Activated B cell treated with CpG ODN at 0.5 μM for 24 hours (primary cell): Measurements from ENCODE around the gene MPEG1. TPM values are rescaled to one million over a fixed set of nuclear protein-coding genes. Genes with fewer than 3 reads are reported as not detected.

Experiments
- ATAC-seq: fragments of 200-7000 bp; cut with Tn5 transposase; one replicate; pipeline ENCODE4 v1.10.0; 2021; ENCODE audit warnings: low read depth, mild to moderate bottlenecking, moderate library complexity
- CTCF ChIA-PET: fragments of 350-600 bp; sonication (Branson Sonifier 250); formaldehyde crosslinking; loops from one replicate; lab custom pipeline; 2021; ENCODE audit warnings: antibody characterized with exemption; lab: Charles Lee
- POLR2A ChIA-PET: fragments of 350-600 bp; sonication (Branson Sonifier 250); formaldehyde crosslinking; loops from one replicate; lab custom pipeline; 2021; ENCODE audit warnings: antibody characterized with exemption; lab: Charles Lee
- DNase-seq: peaks from one replicate; pipeline ENCODE4 v3.0.0; 2022
- H3K27ac Mint-ChIP-seq: one replicate; pipeline ENCODE4 v1.8.0; 2020; ENCODE audit warnings: mixed read lengths
- H3K27me3 Mint-ChIP-seq: one replicate; pipeline ENCODE4 v1.8.0; 2021; ENCODE audit warnings: mixed read lengths
- H3K36me3 Mint-ChIP-seq: one replicate; pipeline ENCODE4 v1.8.0; 2021; ENCODE audit warnings: low read depth, mixed read lengths
- H3K4me1 Mint-ChIP-seq: one replicate; pipeline ENCODE4 v1.8.0; 2021; ENCODE audit warnings: mixed read lengths
- H3K4me3 Mint-ChIP-seq: one replicate; pipeline ENCODE4 v1.8.0; 2020; ENCODE audit warnings: mild to moderate bottlenecking, mixed read lengths
- H3K9me3 Mint-ChIP-seq: one replicate; pipeline ENCODE4 v1.8.0; 2020; ENCODE audit warnings: mixed read lengths
- CTCF ChIP-seq: fragments of 200-600 bp; IDR thresholded peaks from one replicate; pipeline ENCODE4 v1.8.0; 2022; ENCODE audit warnings: antibody characterized with exemption, mild to moderate bottlenecking
- intact Hi-C: fragments of 100-400 bp; cut with micrococcal nuclease; formaldehyde crosslinking; loops from one replicate; pipeline ENCODE4 v1.15.1; 2024
- total RNA-seq: library from RNA; stranded (reverse); gene quantifications from 2 replicates; pipeline ENCODE4 v1.2.3, GENCODE V29; 2022

Gene MPEG1
- total RNA-seq, 1 donor from 2014 or later, result 154 TPM

- ChIA-PET CTCF (interaction anchor here (0.6 to 9.0 kb wide), 35 partner anchors 13 to 366 kb away, joined by 3 to 102 read pairs (median 5); partner anchors contain the start of genes FAM111A, MPEG1 and OR5A2), POLR2A (interaction anchor here (0.6 to 6.4 kb wide), 28 partner anchors 9 to 555 kb away, joined by 3 to 70 read pairs (median 4); partner anchors contain the start of gene MPEG1)
- peaks cover 13% of the 10 kb centered on the region for H3K36me3 Mint-ChIP-seq
- DNase-seq (peak; percentile 82), ATAC-seq (peak; percentile 78)
- no peaks in the 10 kb centered on the region for H3K9me3 Mint-ChIP-seq
- H3K27me3 Mint-ChIP-seq, result no peaks in the 10 kb centered on the region
- intact Hi-C loops, result loop anchor here (1.0 to 10.0 kb wide), 10 partner anchors 15 to 509 kb away; partner anchors contain the start of gene MPEG1
- peak within 1 kb of the TSS; percentile 96 for H3K4me3 Mint-ChIP-seq
- H3K27ac Mint-ChIP-seq, result peak within 1 kb of the TSS; percentile 90
- peaks cover 34% of the 10 kb centered on the region for H3K4me1 Mint-ChIP-seq
- no peak for TF ChIP-seq CTCF
These were observed 41.0 kb downstream of the MPEG1 start, which contains the start of gene DTX4 for GRCh38 chr11:59171508-59172322. Gene DTX4, plus strand, starts transcription at chr11:59172132. Its CDS starts 464 bp downstream, at chr11:59172596.

GRCh38 chr11:59164028-59164427 is 48.7 kb downstream of the MPEG1 start:
- no peak for ATAC-seq
- Mint-ChIP-seq H3K27ac (no peak overlapping the region), H3K9me3 (no peaks in the 10 kb centered on the region), H3K4me3 (no peak overlapping the region), H3K36me3 (no peaks in the 10 kb centered on the region), H3K4me1 (peaks cover 2% of the 10 kb centered on the region), H3K27me3 (no peaks in the 10 kb centered on the region)
- ChIA-PET POLR2A (interaction anchor here (0.6 kb wide), 1 partner anchor 107 kb away, joined by 6 read pairs; no protein-coding TSS in a partner anchor), CTCF (interaction anchor here (0.6 to 1.0 kb wide), 4 partner anchors 9 to 596 kb away, joined by 3 to 5 read pairs (median 3); no protein-coding TSS in a partner anchor)
- intact Hi-C loops, result no loop called here
- no peak for TF ChIP-seq CTCF
- DNase-seq, result no peak

Other genes starting within 250 kb of the MPEG1 start
- gene GLYATL1B, start 126.6 kb downstream of the MPEG1 start, total RNA-seq, result not detected in 2 replicates
- gene FAM111B, start 105.7 kb downstream of the MPEG1 start, total RNA-seq, result 48.0 and 49.1 TPM in 2 replicates
- 51.5 and 64.3 TPM in 2 replicates for gene FAM111A, start 70.1 kb downstream of the MPEG1 start, total RNA-seq
- gene DTX4, start 40.8 kb downstream of the MPEG1 start, total RNA-seq, result 24.2 TPM in 2 replicates
- not detected in 2 replicates for gene OR5AN1, start 146.0 kb upstream of the MPEG1 start, total RNA-seq
- gene OR5A2, start 213.5 kb upstream of the MPEG1 start, total RNA-seq, result not detected in 2 replicates
- not detected in 2 replicates for gene OR5A1, start 223.5 kb upstream of the MPEG1 start, total RNA-seq
- not detected in 2 replicates for gene OR4D6, start 244.0 kb upstream of the MPEG1 start, total RNA-seq